ENCODE results near the gene ZSWIM2.
"Not testable (repeated sequence)": the region's sequence is repeated elsewhere in the genome, so short reads cannot be mapped to it uniquely, and the experiment has no call there.

The ZSWIM2 gene

GRCh38 chr2:186848873-186849578, at the start of gene ZSWIM2:
Gene ZSWIM2 (minus strand): TSS chr2:186849170. CDS start chr2:186849130, 40 bp downstream.
- in situ Hi-C loops (cut with MboI; ENCODE audit: low sequenced_read_pairs, unreplicated experiment), result no loop called here
- TF ChIP-seq CTCF (IDR thresholded peaks at IDR 0.05; ENCODE audit: borderline replicate concordance, control extremely low read depth, extremely low read depth, insufficient read depth, missing control alignments), result no peak
- DNase-seq (ENCODE audit: low spot score), result peak; percentile 38

GRCh38 chr2:186896220-186896619, 47.2 kb upstream of the ZSWIM2 start:
- not testable (repeated sequence) for DNase-seq (ENCODE audit: low spot score)
- in situ Hi-C loops (cut with MboI; ENCODE audit: low sequenced_read_pairs, unreplicated experiment), result loop anchor here (25.0 kb wide), 1 partner anchor 566 kb away; no protein-coding TSS in a partner anchor

GRCh38 chr2:186895451-186895850, 46.5 kb upstream of the ZSWIM2 start:
- no peak for DNase-seq (ENCODE audit: low spot score)
- TF ChIP-seq CTCF (IDR thresholded peaks at IDR 0.05; ENCODE audit: borderline replicate concordance, control extremely low read depth, extremely low read depth, insufficient read depth, missing control alignments), result no peak
- in situ Hi-C loops (cut with MboI; ENCODE audit: low sequenced_read_pairs, unreplicated experiment), result loop anchor here (25.0 kb wide), 1 partner anchor 567 kb away; no protein-coding TSS in a partner anchor

- in situ Hi-C loops (cut with MboI; ENCODE audit: low sequenced_read_pairs, unreplicated experiment), result loop anchor here (25.0 kb wide), 1 partner anchor 568 kb away; no protein-coding TSS in a partner anchor
- DNase-seq (ENCODE audit: low spot score), result no peak
- TF ChIP-seq CTCF (IDR thresholded peaks at IDR 0.05; ENCODE audit: borderline replicate concordance, control extremely low read depth, extremely low read depth, insufficient read depth, missing control alignments), result no peak
Observed at GRCh38 chr2:186894478-186894877, 45.5 kb upstream of the ZSWIM2 start.

GRCh38 chr2:186892821-186893220, 43.9 kb upstream of the ZSWIM2 start:
- TF ChIP-seq CTCF (IDR thresholded peaks at IDR 0.05; ENCODE audit: borderline replicate concordance, control extremely low read depth, extremely low read depth, insufficient read depth, missing control alignments), result no peak
- in situ Hi-C loops (cut with MboI; ENCODE audit: low sequenced_read_pairs, unreplicated experiment), result loop anchor here (25.0 kb wide), 1 partner anchor 569 kb away; no protein-coding TSS in a partner anchor
- no peak for DNase-seq (ENCODE audit: low spot score)

- in situ Hi-C loops (cut with MboI; ENCODE audit: low sequenced_read_pairs, unreplicated experiment), result loop anchor here (25.0 kb wide), 1 partner anchor 571 kb away; no protein-coding TSS in a partner anchor
- DNase-seq (ENCODE audit: low spot score), result no peak
- TF ChIP-seq CTCF (IDR thresholded peaks at IDR 0.05; ENCODE audit: borderline replicate concordance, control extremely low read depth, extremely low read depth, insufficient read depth, missing control alignments), result no peak
Observed at GRCh38 chr2:186891185-186891621, 42.2 kb upstream of the ZSWIM2 start.

Measured in GM13976 (cell line).